HG02970 (cell line): Measurements from ENCODE around the gene CCNB1.
"Not testable (repeated sequence)": the region's sequence is repeated elsewhere in the genome, so short reads cannot be mapped to it uniquely, and the experiment has no call there.

Source experiments
- ATAC-seq: cut with Tn5 transposase; IDR thresholded peaks from one replicate; pipeline ENCODE4 v1.9.1; 2021; ENCODE audit warnings: mild to moderate bottlenecking, moderate library complexity, moderate number of reproducible peaks; ENCODE audit not compliant: unreplicated experiment, low FRiP score

The CCNB1 gene

DNA sequence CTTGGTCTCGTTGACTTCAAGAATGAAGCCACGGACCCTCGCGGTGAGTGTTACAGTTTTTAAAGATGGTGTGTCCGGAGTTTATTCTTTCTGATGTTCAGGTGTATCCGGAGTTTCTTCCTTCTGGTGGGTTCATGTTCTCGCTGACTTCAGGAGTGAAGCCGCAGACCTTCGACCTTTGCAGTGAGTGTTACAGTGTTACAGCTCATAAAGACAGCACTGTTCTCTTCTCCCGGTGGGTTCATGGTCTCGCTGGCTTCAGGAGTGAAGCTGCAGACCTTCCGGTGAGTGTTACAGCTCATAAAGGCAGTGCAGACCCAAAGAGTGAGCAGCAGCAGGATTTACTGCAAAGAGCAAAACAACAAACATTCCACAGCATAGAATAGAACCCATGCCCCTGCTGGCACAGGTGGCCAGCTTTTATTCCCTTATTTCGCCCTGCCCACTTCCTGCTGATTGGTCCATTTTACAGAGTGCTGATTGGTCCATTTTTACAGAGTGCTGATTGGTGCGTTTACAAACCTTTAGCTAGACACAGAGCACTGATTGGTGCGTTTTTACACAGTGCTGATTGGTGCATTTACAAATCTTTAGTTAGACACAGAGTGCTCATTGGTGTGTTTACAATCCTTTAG is 14.8 kb downstream of the CCNB1 start:
- not testable (repeated sequence) for ATAC-seq

DNA sequence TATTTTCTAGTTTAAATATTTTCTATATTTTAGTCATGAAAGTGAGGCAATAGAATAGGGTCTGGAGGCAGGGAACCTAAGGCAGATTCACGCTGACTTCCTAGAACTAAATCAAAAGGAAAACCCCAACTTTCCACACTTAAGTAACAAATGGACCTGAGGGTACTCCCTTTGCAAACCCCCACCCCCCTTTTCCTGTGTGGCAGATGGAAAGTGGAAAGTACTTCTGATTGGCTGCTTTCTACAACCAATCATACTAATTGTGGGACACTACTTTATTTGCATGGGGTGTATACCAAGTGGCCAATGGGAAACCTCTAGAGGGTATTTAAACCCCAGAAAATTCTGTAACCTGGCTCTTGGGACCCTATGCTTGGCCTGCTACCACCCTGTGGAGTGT is 17.7 kb downstream of the CCNB1 start:
- ATAC-seq: no peak

DNA sequence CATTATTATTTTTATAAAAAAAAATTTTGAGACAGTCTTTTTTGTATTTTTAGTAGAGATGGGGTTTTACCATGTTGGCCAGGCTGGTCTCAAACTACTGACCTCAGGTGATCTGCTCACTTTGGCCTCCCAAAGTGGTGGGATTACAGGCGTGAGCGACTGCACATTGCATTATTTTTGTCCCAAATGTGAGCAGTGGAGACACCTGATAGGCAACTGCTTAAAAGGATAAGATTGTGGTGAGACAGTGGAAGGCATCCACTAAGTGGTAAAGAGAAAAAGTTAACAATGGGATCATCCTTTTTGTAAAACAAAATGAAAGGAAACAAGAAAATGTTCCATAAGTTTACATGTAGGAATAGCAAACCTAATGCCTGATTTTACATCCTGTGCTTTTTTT is 20.4 kb downstream of the CCNB1 start:
- ATAC-seq: no peak

DNA sequence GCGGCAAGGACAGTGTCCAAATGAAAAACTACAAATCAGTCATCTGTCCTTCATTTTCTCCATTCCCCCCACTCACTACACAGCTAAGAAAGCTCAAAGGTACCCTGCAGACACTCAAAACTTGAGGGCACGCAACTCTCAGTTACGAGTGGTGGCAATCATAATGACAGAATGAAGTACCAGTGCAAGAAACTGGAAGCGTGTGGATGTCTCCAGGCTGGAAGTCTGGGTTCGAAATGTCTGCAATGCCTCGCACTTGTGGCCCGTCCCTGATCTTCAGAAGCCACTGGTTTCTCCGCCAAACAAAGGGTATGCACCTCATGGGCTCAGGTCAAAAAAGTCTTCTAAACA is 21.8 kb downstream of the CCNB1 start:
- no peak for ATAC-seq

DNA sequence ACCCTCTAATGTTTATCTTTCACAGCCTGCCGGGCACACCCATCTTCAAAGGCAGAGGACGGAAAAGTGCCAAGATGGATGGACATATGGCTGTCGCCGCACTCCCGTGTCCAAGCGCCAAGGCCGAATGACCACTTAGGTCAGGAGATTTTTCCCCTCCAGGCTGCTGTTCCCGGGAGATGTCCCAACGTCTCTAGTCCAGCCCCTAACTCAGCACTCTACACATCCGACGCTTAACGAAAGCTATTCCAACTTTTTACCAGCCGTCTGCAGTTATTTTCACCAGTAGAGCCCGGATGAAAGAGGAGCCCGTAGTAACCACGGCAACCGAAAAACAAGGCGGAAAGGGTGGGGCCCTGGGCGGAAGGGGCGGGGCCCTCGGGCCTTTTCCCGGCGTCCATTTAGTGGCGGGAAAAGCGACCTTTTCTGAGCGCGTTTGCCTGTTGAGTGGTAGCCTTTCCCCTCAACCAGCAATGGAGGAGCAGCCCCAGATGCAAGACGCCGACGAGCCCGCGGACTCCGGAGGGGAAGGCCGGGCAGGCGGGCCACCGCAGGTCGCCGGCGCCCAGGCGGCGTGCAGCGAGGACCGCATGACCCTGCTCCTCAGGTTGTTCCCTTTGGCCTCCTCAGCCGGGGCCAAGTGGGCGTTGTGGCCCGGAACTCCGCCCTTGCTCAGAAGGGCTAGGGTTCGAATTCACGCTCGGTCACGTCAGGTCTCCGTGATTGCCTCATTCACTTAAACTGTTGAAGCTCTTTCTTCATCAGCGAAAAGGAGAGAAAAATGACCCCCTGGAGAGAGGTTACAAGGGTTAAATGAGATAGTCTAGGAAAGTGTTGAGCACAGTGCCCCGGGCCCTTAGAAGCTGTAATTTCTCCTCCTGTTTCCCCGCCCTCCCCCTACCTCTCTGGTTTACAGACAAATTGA is 22.5 kb downstream of the CCNB1 start, which contains the start of gene CENPH:
Gene CENPH, plus strand, starts transcription at position 422 of the 925 bp plus-strand sequence. Its CDS starts 52 bp downstream, at position 474.
- ATAC-seq: peak; percentile 88

DNA sequence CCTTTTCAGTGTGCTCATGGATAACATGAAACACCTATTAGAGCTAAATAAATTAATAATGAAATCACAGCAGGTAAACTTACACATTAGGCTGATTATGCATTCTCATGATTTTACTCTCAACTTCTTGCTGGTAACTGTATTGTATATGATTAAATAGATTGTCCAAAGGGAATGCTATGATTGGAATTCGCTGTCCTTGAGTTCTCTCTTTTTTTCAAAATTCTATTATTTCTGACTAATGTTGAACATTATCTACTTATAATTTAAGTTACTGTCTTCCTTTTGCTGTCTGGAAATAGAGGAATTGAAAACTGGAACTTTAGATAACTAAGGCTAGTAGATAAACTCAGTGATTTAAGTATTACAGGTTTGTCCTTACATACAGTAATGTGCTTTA is 35.5 kb downstream of the CCNB1 start:
- no peak for ATAC-seq

DNA sequence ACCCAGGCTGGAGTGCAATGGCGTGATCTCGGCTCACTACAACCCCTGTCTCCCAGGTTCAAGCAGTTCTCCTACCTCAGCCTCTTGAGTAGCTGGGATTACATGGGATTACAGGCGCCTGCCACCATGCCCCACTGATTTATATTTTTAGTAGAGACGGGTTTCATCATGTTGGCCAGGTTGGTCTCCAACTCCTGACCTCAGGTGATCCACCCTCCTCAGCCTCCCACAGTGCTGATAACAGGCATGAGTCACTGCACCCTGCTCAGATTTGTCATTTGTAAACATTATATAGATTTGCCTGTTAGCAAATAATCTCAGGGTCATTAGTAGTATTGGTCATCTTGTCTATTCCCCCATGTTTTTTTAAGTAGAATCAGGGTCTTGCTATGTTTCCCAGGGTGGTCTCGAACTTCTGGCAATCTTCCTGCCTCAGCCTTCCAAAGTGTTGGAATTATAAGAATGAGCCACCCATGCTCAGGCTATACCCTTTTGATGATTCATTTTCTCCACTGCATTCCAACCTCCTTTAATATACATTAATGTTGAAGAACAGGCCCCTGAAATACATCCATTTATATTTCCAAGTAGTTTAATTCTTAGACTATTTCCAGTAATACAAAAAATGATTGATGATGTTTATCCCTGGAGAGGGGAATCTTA is 39.7 kb downstream of the CCNB1 start:
- no peak for ATAC-seq

DNA sequence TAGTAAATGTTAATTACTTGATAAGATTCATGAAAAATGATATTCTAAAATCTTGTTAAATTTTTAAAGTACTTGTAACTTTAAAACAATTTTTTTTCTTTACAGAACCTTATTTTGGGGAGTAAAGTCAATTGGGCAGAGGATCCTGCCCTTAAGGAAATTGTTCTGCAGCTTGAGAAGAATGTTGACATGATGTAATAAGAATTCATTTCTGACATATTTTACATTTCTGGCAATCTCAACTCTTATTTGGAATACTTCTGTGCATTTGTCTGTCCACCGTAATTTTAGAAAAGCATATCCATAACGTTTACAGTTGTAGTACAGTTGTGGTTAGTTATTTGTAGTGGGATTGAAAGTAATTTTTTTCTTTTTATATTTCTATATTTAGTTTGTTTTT is 42.7 kb downstream of the CCNB1 start:
- ATAC-seq: no peak

DNA sequence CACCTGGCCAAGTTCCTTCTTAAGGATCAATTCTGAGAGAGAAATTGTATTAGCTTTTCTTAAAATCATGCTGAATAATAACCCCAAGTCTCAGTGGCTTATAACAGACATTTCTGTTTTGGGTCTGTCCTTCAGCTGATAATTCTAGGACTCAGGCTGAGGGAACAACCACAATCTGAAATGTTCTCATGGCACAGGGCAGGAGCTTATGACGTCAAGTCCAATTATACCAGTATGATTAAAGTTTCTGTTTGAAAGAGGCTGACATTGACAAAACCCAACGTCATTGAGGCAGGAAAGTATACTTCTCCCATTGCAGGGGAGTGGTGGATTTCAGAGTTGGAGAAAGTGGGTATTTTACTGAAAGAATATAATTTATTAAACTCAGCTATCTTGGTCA is 44.2 kb downstream of the CCNB1 start:
- ATAC-seq: no peak

DNA sequence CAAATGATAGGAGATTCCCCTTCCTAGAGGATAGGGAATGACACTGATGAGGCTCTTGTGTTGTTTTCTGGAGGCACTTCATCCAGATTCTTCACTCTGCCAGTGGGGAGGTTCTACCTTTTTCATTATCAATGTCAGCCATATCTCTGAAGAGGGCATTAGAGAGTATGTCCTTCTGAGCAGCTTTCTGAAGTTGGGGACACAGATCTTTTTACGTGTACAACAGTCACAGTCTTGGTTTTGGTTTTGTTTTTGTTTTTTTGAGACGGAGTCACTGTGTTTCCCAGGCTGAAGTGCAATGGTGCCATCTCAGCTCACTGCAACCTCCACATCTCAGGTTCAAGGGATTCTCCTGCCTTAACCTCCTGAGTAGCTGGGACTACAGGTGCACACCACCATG is 45.1 kb downstream of the CCNB1 start:
- no peak for ATAC-seq

DNA sequence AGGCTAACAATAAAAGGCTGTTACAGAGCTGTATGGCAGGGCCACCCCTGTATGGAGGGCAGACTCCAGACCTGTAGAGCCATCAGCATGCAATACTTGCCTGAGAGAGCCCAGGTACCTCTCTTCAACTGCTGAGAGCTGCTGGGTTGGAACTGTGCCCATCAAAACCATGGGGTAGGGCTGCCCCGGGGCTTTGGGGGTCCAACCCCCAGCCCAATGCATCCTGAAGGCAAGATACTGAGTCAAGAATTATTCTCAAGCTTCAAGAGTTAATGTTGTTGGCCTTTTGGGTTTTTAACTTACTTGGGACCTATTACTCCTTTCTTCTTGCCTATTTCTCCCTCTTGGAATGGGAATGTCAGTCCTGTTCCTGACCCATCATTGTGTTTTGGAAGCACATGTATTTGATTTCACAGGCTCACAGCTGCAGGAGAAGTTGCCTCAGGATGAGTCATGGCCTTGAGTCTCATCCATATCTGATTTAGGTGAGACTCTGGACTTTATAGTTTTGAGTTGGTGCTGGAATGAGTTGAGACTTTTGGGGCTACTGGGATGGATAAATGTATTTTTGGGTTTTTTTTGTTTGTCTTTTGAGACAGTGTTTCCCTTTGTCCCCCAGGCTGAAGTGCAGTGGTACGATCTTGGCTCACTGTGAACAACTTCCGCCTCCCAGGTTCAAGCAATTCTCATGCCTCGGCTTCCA is 46.7 kb downstream of the CCNB1 start:
- no peak for ATAC-seq

DNA sequence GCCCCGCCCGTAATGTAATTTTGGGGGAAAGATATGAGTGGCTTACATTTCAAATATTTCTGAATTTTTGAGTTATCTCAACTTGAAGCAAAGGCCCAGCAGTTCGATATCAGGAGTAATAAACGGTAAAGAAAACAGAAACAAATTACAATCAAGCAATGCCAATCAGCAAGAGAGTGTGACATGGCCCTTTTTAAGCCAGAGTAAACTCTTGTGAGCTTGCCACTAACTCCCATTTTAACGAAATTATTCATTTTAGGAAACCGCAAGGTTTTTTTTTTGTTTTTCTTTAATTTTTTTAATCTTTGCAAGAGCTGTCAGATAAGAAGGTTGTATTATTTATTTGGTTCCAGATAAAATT is 50.2 kb downstream of the CCNB1 start:
- ATAC-seq: no peak

DNA sequence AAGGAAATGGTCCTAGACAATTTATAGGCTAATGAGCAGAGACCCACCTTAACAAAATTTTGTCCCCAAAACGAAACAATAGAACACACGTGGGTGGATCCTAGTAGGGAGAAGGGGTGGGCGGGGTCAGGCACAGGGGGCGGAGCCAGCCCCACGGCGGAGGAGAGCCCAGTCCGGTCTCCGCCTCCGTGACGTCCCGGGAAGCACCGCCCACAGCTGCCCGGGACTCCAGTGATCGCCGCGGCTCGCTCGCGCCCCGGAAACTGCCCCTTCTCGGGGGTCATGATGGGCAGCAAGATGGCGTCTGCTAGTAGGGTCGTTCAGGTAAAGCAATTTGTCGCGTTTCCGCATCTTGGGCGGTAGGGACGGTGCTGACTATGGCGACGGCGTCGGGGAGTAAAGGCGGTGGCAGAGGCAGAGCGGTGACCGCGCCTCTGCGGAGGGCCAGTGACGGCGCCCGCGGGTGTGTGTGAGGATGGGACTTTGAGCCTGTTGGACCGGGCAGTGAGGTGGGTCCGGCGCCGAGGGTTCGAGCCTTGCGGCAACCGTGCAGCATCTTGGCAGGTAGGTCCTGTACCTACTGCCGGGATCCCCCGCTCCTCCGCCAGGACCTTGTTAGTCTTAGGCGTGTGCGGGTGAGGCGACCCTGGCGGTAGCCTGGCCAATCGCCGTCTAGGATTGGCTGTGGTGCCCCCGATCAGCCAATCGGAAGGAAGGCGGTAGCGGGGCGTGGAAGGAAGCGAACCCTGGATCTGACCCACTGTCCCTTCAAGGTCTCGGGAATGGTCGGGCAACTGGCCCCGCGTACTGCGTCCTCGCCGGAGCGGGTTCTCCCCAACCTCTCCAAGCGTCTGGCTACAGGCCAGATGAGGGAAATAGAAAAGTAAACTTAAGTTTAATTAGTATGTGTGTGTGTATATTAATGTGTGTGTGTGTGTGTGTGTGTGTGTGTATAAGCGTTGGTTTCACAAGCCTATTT is 50.9 kb downstream of the CCNB1 start:
- peak; percentile 91 for ATAC-seq

DNA sequence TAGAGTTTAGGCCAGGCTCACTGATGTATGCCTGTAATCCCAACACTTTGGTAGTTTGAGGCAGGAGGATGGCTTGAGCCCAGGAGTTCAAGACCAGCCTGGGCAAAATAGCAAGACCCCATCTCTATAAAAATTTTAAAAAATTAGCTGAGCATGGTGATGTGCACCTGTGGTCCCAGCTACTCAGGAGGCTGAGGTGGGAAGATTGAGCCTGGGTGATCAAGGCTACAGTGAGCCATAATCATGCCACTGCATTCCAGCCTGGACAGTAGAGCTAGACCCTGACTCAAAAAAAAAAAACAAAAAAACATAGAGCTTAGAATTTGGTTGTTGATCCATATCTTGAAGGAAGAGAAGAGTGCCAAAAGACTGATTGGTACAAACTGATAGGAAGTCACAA is 53.0 kb downstream of the CCNB1 start:
- ATAC-seq: no peak

DNA sequence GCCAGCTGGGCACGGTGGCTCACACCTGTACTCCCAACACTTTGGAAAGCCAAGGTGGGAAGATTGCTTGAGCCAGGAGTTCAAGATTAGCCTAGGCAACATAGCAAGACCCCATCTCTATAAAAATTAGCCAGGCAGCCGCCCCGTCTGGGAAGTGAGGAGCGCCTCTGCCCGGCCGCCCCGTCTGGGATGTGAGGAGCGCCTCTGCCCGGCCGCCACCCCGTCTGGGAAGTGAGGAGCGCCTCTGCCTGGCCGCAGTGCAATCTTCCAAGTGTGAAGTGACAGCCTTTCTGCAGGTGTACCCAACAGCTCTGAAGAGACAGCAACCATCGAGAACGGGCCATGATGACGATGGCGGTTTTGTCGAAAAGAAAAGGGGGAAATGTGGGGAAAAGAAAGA is 53.4 kb downstream of the CCNB1 start:
- ATAC-seq: not testable (repeated sequence)

DNA sequence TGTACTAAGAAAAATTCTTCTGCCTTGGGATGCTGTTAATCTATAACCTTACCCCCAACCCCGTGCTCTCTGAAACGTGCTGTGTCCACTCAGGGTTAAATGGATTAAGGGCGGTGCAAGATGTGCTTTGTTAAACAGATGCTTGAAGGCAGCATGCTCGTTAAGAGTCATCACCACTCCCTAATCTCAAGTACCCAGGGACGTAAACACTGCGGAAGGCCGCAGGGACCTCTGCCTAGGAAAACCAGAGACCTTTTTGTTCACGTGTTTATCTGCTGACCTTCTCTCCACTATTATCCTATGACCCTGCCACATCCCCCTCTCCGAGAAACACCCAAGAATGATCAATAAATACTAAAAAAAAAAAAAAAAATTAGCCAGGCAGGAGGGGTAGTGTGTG is 53.9 kb downstream of the CCNB1 start:
- not testable (repeated sequence) for ATAC-seq

DNA sequence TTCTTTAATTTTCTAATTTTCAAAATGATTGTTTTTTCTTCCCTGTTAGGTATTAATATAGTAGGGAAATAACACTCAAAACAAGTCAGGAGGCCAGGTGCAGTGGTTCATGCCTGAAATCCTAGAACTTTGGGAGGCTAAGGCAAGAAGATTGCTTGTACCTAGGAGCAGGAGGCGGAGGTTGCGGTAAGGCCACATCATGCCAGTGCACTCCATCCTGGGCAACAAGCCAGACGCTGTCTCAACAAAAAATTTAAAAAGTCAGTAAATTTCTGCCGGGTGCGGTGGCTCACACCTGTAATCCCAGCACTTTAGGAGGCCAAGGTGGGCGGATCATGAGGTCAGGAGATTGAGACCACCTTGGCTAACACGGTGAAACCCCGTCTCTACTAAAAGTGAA is 57.6 kb downstream of the CCNB1 start:
- no peak for ATAC-seq

DNA sequence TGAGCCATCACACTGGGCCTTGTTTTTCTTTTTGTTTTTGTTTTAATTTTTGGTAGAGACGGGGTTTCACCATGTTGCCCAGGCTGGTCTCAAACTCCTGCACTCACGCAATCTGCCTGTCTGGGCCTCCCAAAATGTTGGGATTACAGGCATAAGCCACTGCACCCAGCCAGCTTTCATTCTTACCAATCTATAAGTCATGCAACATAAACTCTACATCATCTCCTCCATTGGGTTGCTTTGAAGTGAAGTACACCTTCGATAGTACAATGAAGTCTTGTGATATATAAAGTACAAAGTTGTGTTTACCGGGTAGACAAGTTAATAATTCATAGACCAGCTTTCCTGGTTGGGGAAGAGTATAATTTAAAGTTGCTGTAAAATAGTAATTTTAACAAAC is 58.9 kb downstream of the CCNB1 start:
- ATAC-seq: no peak
